HUES48 (cell line): ENCODE results near the gene UGDH.
A peak's percentile ranks its signal among the peaks of the same experiment; 100 is the strongest.
"Not testable (repeated sequence)": the region's sequence is repeated elsewhere in the genome, so short reads cannot be mapped to it uniquely, and the experiment has no call there.

Experiments used
- H3K27ac ChIP-seq: one replicate; pipeline ENCODE4 v1.7.0; 2013; ENCODE audit warnings: low read depth, low read length, inconsistent platforms
- H3K27me3 ChIP-seq: 2 replicates; pipeline ENCODE4 v1.6.1; 2013; ENCODE audit warnings: mild to moderate bottlenecking, low read length; ENCODE audit not compliant: control insufficient read depth, insufficient read depth
- H3K36me3 ChIP-seq: 2 replicates; pipeline ENCODE4 v1.6.1; 2013; ENCODE audit warnings: low read length; ENCODE audit not compliant: control insufficient read depth, insufficient read depth
- H3K4me1 ChIP-seq: 2 replicates; pipeline ENCODE4 v1.6.1; 2013; ENCODE audit warnings: mild to moderate bottlenecking, low read length; ENCODE audit not compliant: control insufficient read depth, insufficient read depth
- H3K4me3 ChIP-seq: 2 replicates; pipeline ENCODE4 v1.5.1; 2013; ENCODE audit warnings: mild to moderate bottlenecking, low read depth, low read length
- H3K9ac ChIP-seq: 2 replicates; pipeline ENCODE4 v1.6.1; 2013; ENCODE audit warnings: mild to moderate bottlenecking, low read depth, low read length, moderate library complexity
- H3K9me3 ChIP-seq: 2 replicates; pipeline ENCODE4 v1.6.1; 2013; ENCODE audit warnings: low read length; ENCODE audit not compliant: control insufficient read depth, insufficient read depth

UGDH gene

DNA sequence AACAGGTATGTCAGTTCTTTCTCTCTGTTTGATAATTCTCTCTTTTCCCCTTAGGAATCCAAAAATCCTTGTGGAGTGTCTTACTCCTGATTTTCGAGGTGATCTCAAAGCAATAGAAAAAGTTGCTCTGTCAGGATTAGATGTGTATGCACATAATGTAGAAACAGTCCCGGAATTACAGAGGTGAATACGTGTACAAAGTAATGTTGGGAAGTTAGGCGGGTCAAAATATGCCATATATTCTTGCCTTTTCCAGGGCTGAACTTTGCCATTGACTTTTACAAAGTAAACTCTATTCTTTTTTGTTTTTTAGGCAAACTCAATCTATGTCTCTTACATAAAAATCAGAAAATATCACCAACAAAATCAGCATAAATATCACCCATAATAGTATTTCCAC lies 59.8 kb downstream of the UGDH start:
- Histone ChIP-seq H3K36me3 (peaks cover 82% of the 10 kb centered on the region), H3K27ac (no peak overlapping the region), H3K4me1 (no peaks in the 10 kb centered on the region), H3K9me3 (no peaks in the 10 kb centered on the region), H3K4me3 (no peak overlapping the region), H3K27me3 (no peaks in the 10 kb centered on the region), H3K9ac (no peak overlapping the region)

DNA sequence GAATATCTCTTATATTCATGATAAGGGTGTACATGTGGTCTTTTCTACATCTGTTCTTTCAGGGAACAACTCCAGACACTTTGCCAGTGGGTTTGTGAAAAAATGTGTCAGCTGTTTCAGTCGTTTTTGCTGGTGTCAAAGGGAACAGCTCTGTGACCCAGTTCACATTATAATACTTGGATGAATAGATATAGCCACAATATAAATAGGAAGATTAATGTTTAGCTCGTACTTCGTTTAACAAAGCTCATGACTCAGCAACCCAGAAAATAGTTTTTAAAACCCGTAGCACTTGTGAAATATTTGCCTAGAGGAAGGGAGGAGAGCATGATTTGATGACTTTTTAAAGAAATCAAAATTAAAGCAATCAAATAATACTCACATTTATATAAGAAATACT lies 60.5 kb downstream of the UGDH start:
- Histone ChIP-seq H3K4me3 (no peak overlapping the region), H3K9ac (no peak overlapping the region), H3K27me3 (no peaks in the 10 kb centered on the region), H3K27ac (no peak overlapping the region), H3K36me3 (peaks cover 81% of the 10 kb centered on the region), H3K4me1 (no peaks in the 10 kb centered on the region), H3K9me3 (no peaks in the 10 kb centered on the region)

DNA sequence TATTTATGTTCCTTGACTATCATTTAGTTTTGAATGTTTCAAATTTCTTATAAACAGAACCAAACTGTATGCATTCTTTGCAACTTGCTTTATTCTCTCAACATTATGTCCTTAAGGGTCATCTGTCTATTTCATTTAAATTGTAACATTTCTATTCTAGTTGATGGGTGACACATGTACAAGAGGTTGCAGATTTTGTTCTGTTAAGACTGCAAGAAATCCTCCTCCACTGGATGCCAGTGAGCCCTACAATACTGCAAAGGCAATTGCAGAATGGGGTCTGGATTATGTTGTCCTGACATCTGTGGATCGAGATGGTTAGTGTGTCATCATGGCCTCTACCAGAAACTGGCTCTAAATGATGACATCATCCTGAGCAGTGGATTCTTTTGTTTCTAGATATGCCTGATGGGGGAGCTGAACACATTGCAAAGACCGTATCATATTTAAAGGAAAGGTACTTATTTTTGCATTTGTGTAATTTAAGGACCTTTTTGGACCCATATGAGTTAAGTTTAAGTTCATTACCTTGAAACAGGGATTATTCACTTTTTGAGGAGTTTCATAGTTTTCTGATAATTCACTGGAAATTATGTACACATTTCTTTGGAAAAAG lies 62.2 kb downstream of the UGDH start:
- Histone ChIP-seq H3K4me1 (no peaks in the 10 kb centered on the region), H3K27me3 (no peaks in the 10 kb centered on the region), H3K4me3 (no peak overlapping the region), H3K36me3 (peaks cover 79% of the 10 kb centered on the region), H3K9me3 (no peaks in the 10 kb centered on the region), H3K27ac (no peak overlapping the region), H3K9ac (no peak overlapping the region)

DNA sequence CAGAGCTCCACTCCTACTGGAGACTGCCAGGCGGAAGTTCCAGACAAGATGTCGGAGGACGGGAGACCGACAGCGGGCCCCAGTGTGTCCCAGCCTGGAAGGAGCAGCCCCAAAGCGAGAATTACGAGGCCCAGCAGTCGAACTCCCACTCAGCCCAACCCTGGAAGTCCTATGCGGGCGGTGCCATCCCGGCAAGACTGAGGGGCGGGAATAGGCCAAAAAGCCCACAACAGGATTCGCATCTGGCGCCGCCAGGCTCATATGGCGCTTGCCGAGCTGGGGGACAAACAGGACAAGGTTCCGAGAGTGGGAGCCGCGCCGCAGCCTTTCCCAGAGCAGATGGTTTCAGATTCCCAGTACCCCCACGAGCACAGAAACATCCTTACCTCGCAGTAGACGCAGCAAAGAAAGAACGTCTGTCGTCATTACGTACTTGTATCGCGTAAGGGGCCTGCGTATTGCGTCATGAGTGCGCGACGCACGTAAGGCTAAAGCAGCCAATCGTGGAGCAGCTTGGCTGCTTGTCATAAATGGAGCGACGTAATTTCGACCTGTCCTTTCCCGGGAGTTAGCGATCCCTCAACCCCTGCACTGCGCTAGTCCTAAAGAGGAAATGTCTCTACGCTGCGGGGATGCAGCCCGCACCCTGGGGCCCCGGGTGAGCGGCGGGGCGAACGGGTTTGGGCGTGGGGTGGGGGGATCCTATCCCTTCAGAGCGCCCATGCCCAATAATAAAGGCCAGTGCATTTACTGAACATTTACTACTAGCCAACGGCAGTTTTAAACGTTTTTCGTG lies 68.5 kb downstream of the UGDH start, which contains the start of the genes LIAS and RPL9:
Gene LIAS (plus strand): TSS at position 552 of the 796 bp plus-strand sequence. CDS start 62 bp downstream, at position 614.
Gene RPL9 (minus strand): TSS at position 418 of the 796 bp plus-strand sequence. CDS start 483 bp downstream, outside the sequence.
- H3K27ac ChIP-seq: peak within 1 kb of the TSS; percentile 95
- peak within 1 kb of the TSS; percentile 98 for H3K9ac ChIP-seq
- peaks cover 73% of the 10 kb centered on the region for H3K36me3 ChIP-seq
- no peaks in the 10 kb centered on the region for H3K9me3 ChIP-seq
- peak within 1 kb of the TSS; percentile 94 for H3K4me3 ChIP-seq
- no peaks in the 10 kb centered on the region for H3K27me3 ChIP-seq
- H3K4me1 ChIP-seq: peaks cover 9% of the 10 kb centered on the region; the same call in 1 of the 2 replicates

DNA sequence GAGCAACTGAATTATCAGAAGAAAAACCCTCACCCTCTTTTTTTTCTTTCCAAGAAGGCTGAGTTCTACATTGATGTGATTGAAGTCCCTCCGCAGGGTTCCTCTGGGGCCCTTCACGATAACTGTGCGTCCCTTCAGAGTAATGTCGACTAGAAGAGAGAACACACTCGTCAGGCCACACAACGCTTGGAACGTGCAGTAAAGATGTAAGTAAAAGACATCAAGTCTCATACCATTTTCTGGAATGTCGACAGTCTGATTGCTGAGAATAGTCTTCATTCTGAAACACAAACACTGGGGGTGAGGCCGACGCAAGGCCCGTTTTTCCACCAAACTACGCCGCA lies 69.1 kb downstream of the UGDH start:
- peak overlapping the region; percentile 94 for H3K4me3 ChIP-seq
- H3K4me1 ChIP-seq, H3K27me3 ChIP-seq, H3K9me3 ChIP-seq: not testable (repeated sequence)
- peak overlapping the region; percentile 98 for H3K9ac ChIP-seq
- peaks cover 73% of the 10 kb centered on the region for H3K36me3 ChIP-seq
- peak overlapping the region; percentile 95 for H3K27ac ChIP-seq

DNA sequence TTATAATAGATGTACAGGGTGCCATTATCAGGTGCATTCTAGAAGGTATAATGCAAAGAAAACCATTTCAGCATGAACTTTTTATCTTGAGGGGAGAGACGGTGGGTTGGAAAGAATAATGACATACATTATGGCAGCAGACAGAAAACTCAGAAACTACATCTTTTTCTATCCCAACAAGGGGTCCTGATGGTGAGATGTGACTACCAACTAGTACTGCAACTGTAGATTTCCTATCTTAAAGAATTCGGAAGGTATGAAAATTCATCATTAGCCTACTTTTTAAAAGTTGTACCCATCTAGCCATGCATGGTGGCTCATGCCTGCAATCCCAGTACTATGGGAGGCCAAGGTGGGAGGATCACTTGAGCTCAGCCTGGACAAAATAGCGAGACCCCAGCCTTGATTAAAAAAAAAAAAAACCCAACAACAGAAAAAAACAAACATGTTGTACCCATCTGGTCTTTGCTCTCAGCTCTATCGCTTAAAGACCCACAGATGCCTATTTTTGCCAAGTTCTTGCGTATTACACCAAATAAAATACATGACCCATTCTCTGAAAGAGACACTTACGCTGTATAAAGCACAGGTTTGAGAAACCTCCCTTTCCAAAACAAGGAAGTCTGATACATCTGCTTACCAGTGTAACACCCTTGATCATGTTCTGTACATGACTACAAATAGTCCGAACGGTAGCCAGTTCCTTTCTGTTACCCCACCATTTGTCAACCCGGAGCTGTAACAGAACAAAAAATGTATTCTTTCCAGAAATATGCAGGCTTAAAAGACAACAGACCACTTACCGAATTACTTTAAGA lies 70.1 kb downstream of the UGDH start:
- H3K36me3 ChIP-seq: peaks cover 75% of the 10 kb centered on the region
- H3K4me1 ChIP-seq: peaks cover 9% of the 10 kb centered on the region; the same call in 1 of the 2 replicates
- peak overlapping the region; percentile 94 for H3K4me3 ChIP-seq
- no peaks in the 10 kb centered on the region for H3K27me3 ChIP-seq
- peak overlapping the region; percentile 98 for H3K9ac ChIP-seq
- no peaks in the 10 kb centered on the region for H3K9me3 ChIP-seq
- peak overlapping the region; percentile 95 for H3K27ac ChIP-seq

DNA sequence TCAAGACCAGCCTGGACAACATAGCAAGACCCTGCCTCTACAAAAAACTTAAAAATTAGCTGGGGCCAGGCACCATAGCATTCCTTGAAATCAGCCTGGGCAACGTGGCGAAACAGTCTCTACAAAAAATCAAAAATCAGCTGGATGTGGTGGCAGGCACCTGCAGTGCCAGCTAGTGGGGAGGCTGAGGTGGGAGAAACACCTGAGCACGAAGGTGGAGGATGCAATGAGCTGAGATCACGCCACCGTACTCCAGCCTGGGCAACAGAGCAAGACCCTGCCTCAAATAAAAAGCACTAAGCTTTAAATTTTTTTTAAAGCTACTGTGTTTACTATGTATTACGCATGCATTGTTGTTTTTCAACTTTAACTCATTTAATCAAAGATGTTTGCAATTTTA lies 71.8 kb downstream of the UGDH start:
- H3K9ac ChIP-seq: no peak overlapping the region
- H3K27me3 ChIP-seq: no peaks in the 10 kb centered on the region
- H3K4me1 ChIP-seq: peaks cover 9% of the 10 kb centered on the region; the same call in 1 of the 2 replicates
- no peaks in the 10 kb centered on the region for H3K9me3 ChIP-seq
- H3K27ac ChIP-seq: no peak overlapping the region
- no peak overlapping the region for H3K4me3 ChIP-seq
- H3K36me3 ChIP-seq: peaks cover 78% of the 10 kb centered on the region

DNA sequence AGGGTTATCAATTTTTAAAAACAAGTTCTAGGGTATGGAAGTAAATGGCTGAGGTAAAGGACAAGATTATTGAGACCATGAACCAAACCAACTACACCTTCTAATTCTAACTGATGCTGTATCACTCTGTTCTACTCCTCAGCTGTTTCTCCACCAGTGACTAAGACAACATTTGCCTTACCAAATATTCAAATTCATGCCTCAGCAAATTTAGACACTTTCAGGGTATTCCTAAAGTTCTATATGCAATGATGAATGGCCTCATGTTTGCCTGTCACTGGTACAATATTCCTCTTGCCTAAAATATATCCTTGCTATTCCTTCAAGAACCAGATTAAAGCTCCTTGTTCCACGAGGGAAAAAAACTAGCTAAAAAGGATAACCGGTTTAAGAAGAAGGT lies 73.5 kb downstream of the UGDH start:
- Histone ChIP-seq H3K4me1 (peaks cover 9% of the 10 kb centered on the region; the same call in 1 of the 2 replicates), H3K4me3 (no peak overlapping the region), H3K27ac (no peak overlapping the region), H3K9me3 (no peaks in the 10 kb centered on the region), H3K9ac (no peak overlapping the region), H3K36me3 (peaks cover 84% of the 10 kb centered on the region), H3K27me3 (no peaks in the 10 kb centered on the region)

DNA sequence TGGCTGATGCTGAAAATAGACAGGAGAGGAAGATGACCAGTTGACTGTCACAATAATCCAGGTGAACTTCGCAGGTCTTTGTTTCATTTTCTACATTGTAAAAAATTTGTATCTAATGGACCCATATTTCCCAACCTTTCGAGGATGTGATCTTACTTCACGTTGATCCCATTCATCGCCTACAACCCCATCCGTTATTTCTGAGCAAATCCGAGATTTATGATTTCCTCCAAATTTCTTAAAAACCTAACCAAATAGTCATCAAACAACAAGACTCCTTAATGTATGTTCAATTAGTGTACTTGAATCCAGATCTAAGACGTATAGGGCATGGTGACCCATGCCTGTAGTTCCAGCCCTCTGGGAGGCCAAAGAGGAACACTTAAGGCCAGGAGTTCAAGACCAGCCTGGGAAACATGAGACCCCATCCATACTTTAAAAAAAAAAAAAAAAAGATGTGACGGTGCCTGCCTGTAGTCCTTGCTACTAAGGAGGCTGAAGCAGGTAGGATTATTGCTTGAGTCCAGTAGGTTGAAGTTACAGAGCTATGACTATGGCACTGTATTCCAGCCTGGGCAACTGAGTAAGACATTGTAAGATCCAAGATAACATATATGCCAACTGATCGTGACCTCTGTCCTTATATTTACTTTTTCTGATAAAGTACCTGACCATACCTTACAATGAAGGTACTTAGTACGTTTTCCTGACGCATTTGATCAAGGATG lies 74.2 kb downstream of the UGDH start:
- no peaks in the 10 kb centered on the region for H3K9me3 ChIP-seq
- no peaks in the 10 kb centered on the region for H3K27me3 ChIP-seq
- no peak overlapping the region for H3K27ac ChIP-seq
- no peak overlapping the region for H3K4me3 ChIP-seq
- H3K9ac ChIP-seq: no peak overlapping the region
- H3K4me1 ChIP-seq: peaks cover 9% of the 10 kb centered on the region; the same call in 1 of the 2 replicates
- H3K36me3 ChIP-seq: peaks cover 82% of the 10 kb centered on the region

DNA sequence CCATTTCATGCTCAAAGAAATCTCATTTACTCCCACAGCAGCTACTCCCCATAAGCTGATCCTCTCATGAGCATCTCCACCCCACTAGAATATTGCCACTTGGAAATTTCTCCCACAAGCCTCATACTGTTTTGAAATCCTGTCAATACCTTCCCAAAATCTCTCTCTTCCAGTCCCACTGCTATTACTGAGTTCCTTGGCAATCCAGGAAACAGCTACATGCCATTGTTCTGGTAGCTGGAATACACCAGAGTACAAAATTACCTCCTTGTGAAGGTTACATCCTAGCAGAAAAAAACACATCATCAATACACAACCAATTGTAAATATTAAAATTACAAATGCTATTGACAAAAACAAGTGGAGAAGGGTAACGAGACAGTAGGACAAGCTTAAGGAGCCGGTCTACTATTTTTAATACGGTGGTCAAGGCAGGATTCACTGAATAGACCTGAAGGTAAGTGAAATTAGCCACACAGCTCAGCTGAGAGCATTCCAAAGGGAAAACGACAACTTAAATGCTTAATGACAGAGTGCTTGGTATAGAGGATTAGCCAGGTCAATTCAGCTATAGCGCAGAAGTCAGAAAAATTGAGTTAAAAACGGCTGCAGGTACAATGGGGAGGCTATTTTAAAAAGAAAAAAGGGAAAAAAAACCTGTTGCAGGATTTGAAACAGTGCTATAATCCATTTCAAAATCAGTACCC lies 74.9 kb downstream of the UGDH start:
- peaks cover 75% of the 10 kb centered on the region for H3K36me3 ChIP-seq
- H3K27ac ChIP-seq: peak overlapping the region; percentile 48
- no peak overlapping the region for H3K9ac ChIP-seq
- H3K27me3 ChIP-seq: no peaks in the 10 kb centered on the region
- H3K4me1 ChIP-seq: peaks cover 8% of the 10 kb centered on the region; the same call in 1 of the 2 replicates
- no peak overlapping the region for H3K4me3 ChIP-seq
- no peaks in the 10 kb centered on the region for H3K9me3 ChIP-seq
